Progenitor cell of endocrine pancreas (in vitro differentiated cells): ENCODE measurements around the gene ZNF366. TPM values are rescaled to one million over a fixed set of nuclear protein-coding genes. Genes with fewer than 3 reads are reported as not detected.

Source experiments
- DNase-seq: peaks from one replicate; pipeline ENCODE4 v3.0.0; 2021; ENCODE audit warnings: low spot score; ENCODE audit not compliant: unreplicated experiment
- H3K27ac Mint-ChIP-seq: 2 replicates; pipeline ENCODE4 v1.8.0; 2021; ENCODE audit warnings: mild to moderate bottlenecking, moderate library complexity, mixed read lengths
- H3K27me3 Mint-ChIP-seq: 2 replicates; pipeline ENCODE4 v1.8.0; 2021; ENCODE audit warnings: mixed read lengths
- H3K36me3 Mint-ChIP-seq: 2 replicates; pipeline ENCODE4 v1.8.0; 2022; ENCODE audit warnings: mixed read lengths; ENCODE audit not compliant: insufficient read depth
- H3K4me1 Mint-ChIP-seq: 2 replicates; pipeline ENCODE4 v1.8.0; 2021; ENCODE audit warnings: low read depth, mixed read lengths
- H3K4me3 Mint-ChIP-seq: 2 replicates; pipeline ENCODE4 v1.8.0; 2021; ENCODE audit warnings: low read depth, mild to moderate bottlenecking, moderate library complexity, mixed read lengths
- H3K9me3 Mint-ChIP-seq: 2 replicates; pipeline ENCODE4 v1.8.0; 2021; ENCODE audit warnings: low read depth, mixed read lengths
- CTCF ChIP-seq: fragments of 200-600 bp; sonication (generic); IDR thresholded peaks from one replicate; pipeline ENCODE4 v1.5.0; 2021; ENCODE audit warnings: antibody characterized with exemption, mild to moderate bottlenecking; ENCODE audit not compliant: unreplicated experiment
- total RNA-seq: library from RNA; stranded (reverse); gene quantifications from 2 replicates; pipeline ENCODE4 v1.2.1, GENCODE V29; 2021

ZNF366 gene
- total RNA-seq, 1 donor from 2014 or later, result not detected

GRCh38 chr5:72426019-72426418, 81.2 kb downstream of the ZNF366 start:
- Mint-ChIP-seq H3K4me1 (no peaks in the 10 kb centered on the region), H3K36me3 (no peaks in the 10 kb centered on the region), H3K27ac (no peak overlapping the region), H3K27me3 (no peaks in the 10 kb centered on the region), H3K4me3 (no peak overlapping the region), H3K9me3 (no peaks in the 10 kb centered on the region)
- no peak for DNase-seq
- TF ChIP-seq CTCF, result no peak

DNA sequence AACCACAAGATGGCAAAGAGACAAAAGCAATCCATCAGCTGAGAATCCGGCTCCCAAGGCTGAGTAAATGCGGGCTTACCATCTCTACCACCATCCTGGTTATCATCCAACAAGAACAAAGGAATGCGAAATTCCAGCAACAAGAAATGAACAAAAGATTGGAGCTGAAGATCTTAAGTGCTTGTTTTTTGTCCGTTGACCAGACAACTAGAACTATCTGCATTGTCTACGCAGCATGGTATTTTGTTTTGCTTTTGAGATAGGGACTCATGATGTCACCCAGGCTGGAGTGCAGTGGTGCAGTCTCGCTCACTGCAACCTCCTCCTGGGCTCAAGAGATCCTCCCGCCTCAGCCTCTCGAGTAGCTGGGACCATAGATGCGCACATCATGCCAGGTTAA, 88.9 kb downstream of the ZNF366 start:
- Mint-ChIP-seq H3K36me3 (no peaks in the 10 kb centered on the region), H3K27me3 (no peaks in the 10 kb centered on the region), H3K4me3 (no peak overlapping the region), H3K4me1 (no peaks in the 10 kb centered on the region), H3K9me3 (no peaks in the 10 kb centered on the region), H3K27ac (no peak overlapping the region)
- DNase-seq, result no peak
- TF ChIP-seq CTCF, result no peak

DNA sequence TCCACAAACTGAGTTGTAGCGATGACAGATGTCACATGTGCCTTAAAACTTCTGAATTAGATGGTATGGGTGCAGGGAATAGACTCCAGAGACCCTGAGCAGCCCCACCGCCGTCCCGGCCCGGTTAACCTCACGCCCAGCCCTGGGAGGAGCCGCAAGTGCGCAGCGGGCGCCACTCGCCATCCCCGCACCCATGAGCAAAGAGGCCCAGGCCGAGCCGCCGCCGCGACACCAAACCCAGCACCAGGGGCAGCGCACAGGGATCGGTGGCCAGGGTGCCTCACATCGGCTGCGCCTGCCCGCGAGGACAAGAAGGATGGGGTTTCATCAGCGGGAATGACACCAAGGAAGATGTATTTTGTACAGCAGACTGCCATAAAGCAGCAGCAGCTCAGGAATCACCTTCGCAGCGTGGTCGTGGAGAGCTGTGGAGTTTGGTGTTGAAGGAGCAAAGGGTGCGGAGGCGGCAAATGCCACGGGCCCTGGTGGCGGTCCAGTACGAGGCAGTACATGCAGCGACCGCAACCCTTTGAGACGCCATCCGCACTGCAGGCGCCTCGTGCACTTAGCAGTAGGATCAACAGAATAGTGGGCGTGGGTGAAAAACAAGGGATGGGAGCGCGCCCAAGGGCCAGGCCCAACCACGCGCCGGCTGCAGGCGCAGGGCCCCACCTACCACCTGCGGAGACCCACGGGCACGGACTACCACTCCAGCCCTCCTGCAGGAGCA, 89.7 kb downstream of the ZNF366 start:
- no peak overlapping the region for H3K4me3 Mint-ChIP-seq
- DNase-seq, result no peak
- H3K27ac Mint-ChIP-seq, result no peak overlapping the region
- no peaks in the 10 kb centered on the region for H3K4me1 Mint-ChIP-seq
- no peaks in the 10 kb centered on the region for H3K36me3 Mint-ChIP-seq
- TF ChIP-seq CTCF, result no peak
- no peaks in the 10 kb centered on the region for H3K9me3 Mint-ChIP-seq
- no peaks in the 10 kb centered on the region for H3K27me3 Mint-ChIP-seq

- H3K9me3 Mint-ChIP-seq, result no peaks in the 10 kb centered on the region
- H3K4me3 Mint-ChIP-seq, result no peak overlapping the region
- H3K36me3 Mint-ChIP-seq, result no peaks in the 10 kb centered on the region
- no peaks in the 10 kb centered on the region for H3K4me1 Mint-ChIP-seq
- no peak overlapping the region for H3K27ac Mint-ChIP-seq
- TF ChIP-seq CTCF, result no peak
- DNase-seq, result no peak
- H3K27me3 Mint-ChIP-seq, result no peaks in the 10 kb centered on the region
Measured at GRCh38 chr5:72415616-72416325, 91.4 kb downstream of the ZNF366 start.

GRCh38 chr5:72412283-72413055, 94.7 kb downstream of the ZNF366 start:
- Mint-ChIP-seq H3K36me3 (no peaks in the 10 kb centered on the region), H3K4me1 (no peaks in the 10 kb centered on the region), H3K4me3 (no peak overlapping the region), H3K9me3 (no peaks in the 10 kb centered on the region), H3K27ac (no peak overlapping the region), H3K27me3 (no peaks in the 10 kb centered on the region)
- DNase-seq, result no peak
- no peak for TF ChIP-seq CTCF
